ENCODE measurements around the gene DMC1.

- TF ChIP-seq CTCF (IDR thresholded peaks at IDR 0.05 in 4 of 5, conservative IDR thresholded peaks at IDR 0.05 in 1 of 5) (no peak), POLR2A (IDR thresholded peaks at IDR 0.05) (peak; percentile 50 to 53)
These were observed at the start of gene DMC1 for GRCh38 chr22:38569972-38570778.

Measured in gastrocnemius medialis (tissue), 4 donors.